GM12878 (cell line): ENCODE results near the gene PPIF.

ENCODE experiments used
- BACH1 ChIP-seq: fragments of 450-650 bp; IDR thresholded peaks from 2 replicates; pipeline ENCODE4 v1.6.1; 2017; ENCODE audit warnings: mild to moderate bottlenecking, borderline replicate concordance
- BMI1 ChIP-seq: fragments of 450-650 bp; IDR thresholded peaks from 2 replicates; pipeline ENCODE4 v1.6.1; 2016; ENCODE audit warnings: mild to moderate bottlenecking, moderate library complexity, borderline replicate concordance
- CBX3 ChIP-seq: fragments of 200-600 bp; sonication (generic); IDR thresholded peaks from 2 replicates; pipeline ENCODE4 v1.6.1; 2016; ENCODE audit warnings: low read depth, borderline replicate concordance
- CTCF ChIP-seq, 3 experiments: IDR thresholded peaks in 2 of 3; conservative IDR thresholded peaks in 1 of 3; 2 replicates each; pipeline ENCODE4 v1.5.1; 2011; ENCODE audit warnings: low read depth in 3 of 3, low read length in 3 of 3, mild to moderate bottlenecking in 3 of 3, control low read depth in 2 of 3, moderate library complexity in 2 of 3, inconsistent platforms in 1 of 3, mixed read lengths in 1 of 3; ENCODE audit not compliant: control insufficient read depth in 2 of 3, insufficient read depth in 1 of 3; ENCODE audit errors: extremely low read depth in 1 of 3
- EGR1 ChIP-seq, 2 experiments: IDR thresholded peaks; 1 replicate in 1 of 2; 2 replicates in 1 of 2; pipeline ENCODE4 v1.6.1; 2011 to 2012; ENCODE audit warnings: low read depth in 2 of 2, low read length in 2 of 2, borderline replicate concordance in 1 of 2, mild to moderate bottlenecking in 1 of 2, moderate library complexity in 1 of 2
- NRF1 ChIP-seq: conservative IDR thresholded peaks from 2 replicates; pipeline ENCODE4 v1.6.1; 2011; ENCODE audit warnings: mild to moderate bottlenecking, low read depth, low read length, improper control_type of control experiment
- POLR2A ChIP-seq: IDR thresholded peaks from 2 replicates; pipeline ENCODE4 v1.6.1; 2011; ENCODE audit warnings: low read depth, mild to moderate bottlenecking, low read length
- RCOR1 ChIP-seq: conservative IDR thresholded peaks from 2 replicates; pipeline ENCODE4 v1.6.1; 2012; ENCODE audit warnings: low read depth, low read length, improper control_type of control experiment
- ZBTB33 ChIP-seq: fragments of 450-650 bp; IDR thresholded peaks from 2 replicates; pipeline ENCODE4 v1.6.1; 2017; ENCODE audit warnings: mild to moderate bottlenecking
- TF ChIP-seq, protein P1 (sequence below): fragments of 450-650 bp; IDR thresholded peaks from 2 replicates; pipeline ENCODE4 v1.6.1; 2017; ENCODE audit warnings: mild to moderate bottlenecking, moderate library complexity

DNA sequence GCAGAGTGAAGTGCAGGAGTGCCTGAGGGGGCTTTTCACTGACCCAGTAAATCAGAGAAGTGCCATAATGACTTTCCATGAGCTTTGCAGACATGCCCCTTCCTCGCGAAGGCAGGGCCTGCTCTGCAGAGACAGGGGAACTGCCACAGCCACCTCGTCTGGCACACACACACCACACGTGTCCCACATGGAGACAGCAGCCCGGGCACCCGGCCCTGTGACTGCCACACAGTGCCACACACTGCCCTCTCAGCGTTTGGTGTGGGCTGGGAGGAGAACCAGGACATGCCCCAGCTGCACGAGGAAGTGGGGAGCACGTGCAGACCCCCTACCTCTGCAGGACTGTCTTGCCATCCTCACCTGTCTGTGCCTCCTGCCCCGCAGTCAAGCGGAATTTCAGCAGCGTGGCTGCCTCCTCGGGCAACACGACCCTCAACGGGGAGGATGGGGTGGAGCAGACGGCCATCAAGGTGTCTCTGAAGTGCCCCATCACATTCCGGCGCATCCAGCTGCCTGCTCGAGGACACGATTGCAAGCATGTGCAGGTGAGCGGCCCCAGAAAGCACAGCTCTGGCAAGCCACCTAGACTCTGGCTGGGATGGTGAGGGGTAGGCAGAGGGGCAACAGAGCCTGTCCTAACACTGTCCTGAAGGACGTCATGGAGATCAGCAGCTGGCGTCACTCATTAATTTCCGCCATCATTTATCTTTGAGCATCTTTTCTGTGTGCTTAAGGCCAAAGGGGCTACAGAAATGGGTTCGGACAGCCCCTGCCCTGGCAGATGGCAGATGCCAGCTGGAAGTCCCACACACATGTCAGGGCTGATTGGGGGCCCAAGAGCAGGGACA lies 43.4 kb upstream of the PPIF start:
- TF ChIP-seq NRF1 (no peak), CBX3 (no peak), CTCF (IDR thresholded peaks at IDR 0.05 in 2 of 3, conservative IDR thresholded peaks at IDR 0.05 in 1 of 3; ENCODE audit: control insufficient read depth in 2 of 3, extremely low read depth in 1 of 3, insufficient read depth in 1 of 3, low read depth in 3 of 3, low read length in 3 of 3) (no peak), BACH1 (no peak), POLR2A (peak; percentile 37; the same call in 1 of the 2 replicates), ZBTB33 (no peak), EGR1 (IDR thresholded peaks at IDR 0.05; ENCODE audit: borderline replicate concordance in 1 of 2, low read depth in 2 of 2, low read length in 2 of 2) (no peak), BMI1 (no peak), RCOR1 (no peak)
- TF ChIP-seq, protein P1, sequence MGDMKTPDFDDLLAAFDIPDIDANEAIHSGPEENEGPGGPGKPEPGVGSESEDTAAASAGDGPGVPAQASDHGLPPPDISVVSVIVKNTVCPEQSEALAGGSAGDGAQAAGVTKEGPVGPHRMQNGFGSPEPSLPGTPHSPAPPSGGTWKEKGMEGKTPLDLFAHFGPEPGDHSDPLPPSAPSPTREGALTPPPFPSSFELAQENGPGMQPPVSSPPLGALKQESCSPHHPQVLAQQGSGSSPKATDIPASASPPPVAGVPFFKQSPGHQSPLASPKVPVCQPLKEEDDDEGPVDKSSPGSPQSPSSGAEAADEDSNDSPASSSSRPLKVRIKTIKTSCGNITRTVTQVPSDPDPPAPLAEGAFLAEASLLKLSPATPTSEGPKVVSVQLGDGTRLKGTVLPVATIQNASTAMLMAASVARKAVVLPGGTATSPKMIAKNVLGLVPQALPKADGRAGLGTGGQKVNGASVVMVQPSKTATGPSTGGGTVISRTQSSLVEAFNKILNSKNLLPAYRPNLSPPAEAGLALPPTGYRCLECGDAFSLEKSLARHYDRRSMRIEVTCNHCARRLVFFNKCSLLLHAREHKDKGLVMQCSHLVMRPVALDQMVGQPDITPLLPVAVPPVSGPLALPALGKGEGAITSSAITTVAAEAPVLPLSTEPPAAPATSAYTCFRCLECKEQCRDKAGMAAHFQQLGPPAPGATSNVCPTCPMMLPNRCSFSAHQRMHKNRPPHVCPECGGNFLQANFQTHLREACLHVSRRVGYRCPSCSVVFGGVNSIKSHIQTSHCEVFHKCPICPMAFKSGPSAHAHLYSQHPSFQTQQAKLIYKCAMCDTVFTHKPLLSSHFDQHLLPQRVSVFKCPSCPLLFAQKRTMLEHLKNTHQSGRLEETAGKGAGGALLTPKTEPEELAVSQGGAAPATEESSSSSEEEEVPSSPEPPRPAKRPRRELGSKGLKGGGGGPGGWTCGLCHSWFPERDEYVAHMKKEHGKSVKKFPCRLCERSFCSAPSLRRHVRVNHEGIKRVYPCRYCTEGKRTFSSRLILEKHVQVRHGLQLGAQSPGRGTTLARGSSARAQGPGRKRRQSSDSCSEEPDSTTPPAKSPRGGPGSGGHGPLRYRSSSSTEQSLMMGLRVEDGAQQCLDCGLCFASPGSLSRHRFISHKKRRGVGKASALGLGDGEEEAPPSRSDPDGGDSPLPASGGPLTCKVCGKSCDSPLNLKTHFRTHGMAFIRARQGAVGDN: no peak
